GM23338 (cell line): Measurements from ENCODE around the gene HS6ST3. TPM values are rescaled to one million over a fixed set of nuclear protein-coding genes. Genes with fewer than 3 reads are reported as not detected.

Source experiments
- ATAC-seq: fragments of 200-7000 bp; cut with Tn5 transposase; 3 replicates; pipeline ENCODE4 v1.9.1; 2020
- DNase-seq: peaks from one replicate; pipeline ENCODE4 v3.0.0-alpha.2; 2015; ENCODE audit warnings: low spot score
- H2AFZ ChIP-seq: fragments of 200-600 bp; sonication (generic); 2 replicates; pipeline ENCODE4 v1.8.0; 2016; ENCODE audit warnings: antibody characterized with exemption, mild to moderate bottlenecking, moderate library complexity
- H3F3A ChIP-seq: fragments of 200-600 bp; sonication (generic); replicated peaks from 2 replicates; pipeline ENCODE4 v1.8.0; 2017; ENCODE audit warnings: antibody characterized with exemption, mixed run types, low read depth
- H3K27ac ChIP-seq: fragments of 200-600 bp; sonication (generic); 2 replicates; pipeline ENCODE4 v1.6.1; 2016; ENCODE audit warnings: low read depth
- H3K27me3 ChIP-seq: fragments of 200-600 bp; sonication (generic); 2 replicates; pipeline ENCODE4 v1.8.0; 2016; ENCODE audit warnings: mild to moderate bottlenecking, mixed run types, moderate library complexity; ENCODE audit not compliant: insufficient read depth
- H3K36me3 ChIP-seq: fragments of 200-600 bp; sonication (generic); 2 replicates; pipeline ENCODE4 v1.8.0; 2016; ENCODE audit warnings: mild to moderate bottlenecking; ENCODE audit not compliant: insufficient read depth
- H3K4me1 ChIP-seq: fragments of 200-600 bp; sonication (generic); 2 replicates; pipeline ENCODE4 v1.8.0; 2016; ENCODE audit warnings: mild to moderate bottlenecking, moderate library complexity; ENCODE audit not compliant: insufficient read depth
- H3K4me2 ChIP-seq: fragments of 200-600 bp; sonication (generic); 2 replicates; pipeline ENCODE4 v1.7.1; 2017; ENCODE audit warnings: mixed run types
- H3K4me3 ChIP-seq: fragments of 200-600 bp; sonication (generic); 2 replicates; pipeline ENCODE4 v1.6.1; 2016; ENCODE audit warnings: mixed run types
- H3K79me2 ChIP-seq: fragments of 200-600 bp; sonication (generic); replicated peaks from 2 replicates; pipeline ENCODE4 v1.8.0; 2017; ENCODE audit warnings: mild to moderate bottlenecking; ENCODE audit not compliant: insufficient read depth
- H3K9me2 ChIP-seq: fragments of 200-600 bp; sonication (generic); 2 replicates; pipeline ENCODE4 v1.8.0; 2017; ENCODE audit not compliant: insufficient read depth
- H4K20me1 ChIP-seq: fragments of 200-600 bp; sonication (generic); replicated peaks from 2 replicates; pipeline ENCODE4 v1.8.0; 2017; ENCODE audit warnings: mild to moderate bottlenecking; ENCODE audit not compliant: insufficient read depth
- H3K27ac Mint-ChIP-seq: 2 replicates; pipeline ENCODE4 v1.8.0; 2020; ENCODE audit warnings: inconsistent platforms, mild to moderate bottlenecking, moderate library complexity, mixed read lengths
- H3K27me3 Mint-ChIP-seq: 3 replicates; pipeline ENCODE4 v1.8.0; 2022; ENCODE audit warnings: low read depth, mild to moderate bottlenecking, moderate library complexity, mixed read lengths, inconsistent platforms; ENCODE audit not compliant: insufficient read depth, poor library complexity
- H3K36me3 Mint-ChIP-seq: 3 replicates; pipeline ENCODE4 v1.8.0; 2021; ENCODE audit warnings: low read depth, mild to moderate bottlenecking, inconsistent platforms, moderate library complexity, mixed read lengths
- H3K4me1 Mint-ChIP-seq: 3 replicates; pipeline ENCODE4 v1.8.0; 2020; ENCODE audit warnings: mild to moderate bottlenecking, inconsistent platforms, mixed read lengths
- H3K4me3 Mint-ChIP-seq: 3 replicates; pipeline ENCODE4 v1.8.0; 2021; ENCODE audit warnings: moderate library complexity, mild to moderate bottlenecking, inconsistent platforms, mixed read lengths
- H3K9me3 Mint-ChIP-seq: 3 replicates; pipeline ENCODE4 v1.8.0; 2020; ENCODE audit warnings: moderate library complexity, mild to moderate bottlenecking, inconsistent platforms, mixed read lengths
- CREB1 ChIP-seq: fragments of 250-450 bp; sonication (Bioruptor Pico); IDR thresholded peaks from 2 replicates; pipeline ENCODE4 v1.5.0; 2020; ENCODE audit warnings: low read depth, mild to moderate bottlenecking, moderate library complexity
- CTCF ChIP-seq, 2 experiments: fragments of 200-600 bp in 1 of 2; sonication (generic) in 1 of 2; conservative IDR thresholded peaks; 2 replicates each; pipeline versions ENCODE4 v1.5.1 to v1.6.1; 2016 to 2017; ENCODE audit warnings: antibody characterized with exemption in 2 of 2, low read depth in 2 of 2, mild to moderate bottlenecking in 2 of 2, moderate library complexity in 1 of 2
- EZH2 ChIP-seq: fragments of 200-600 bp; sonication (generic); IDR thresholded peaks from one replicate; pipeline ENCODE4 v1.8.0; 2017; ENCODE audit warnings: antibody characterized with exemption, mild to moderate bottlenecking, low read depth; ENCODE audit not compliant: unreplicated experiment
- EZH2phosphoT487 ChIP-seq: fragments of 200-600 bp; sonication (generic); IDR thresholded peaks from one replicate; pipeline ENCODE4 v1.8.1; 2018; ENCODE audit warnings: antibody characterized with exemption; ENCODE audit not compliant: unreplicated experiment
- JUNB ChIP-seq: IDR thresholded peaks from one replicate; pipeline ENCODE4 v1.6.1; 2016; ENCODE audit warnings: antibody characterized with exemption; ENCODE audit not compliant: unreplicated experiment
- NANOG ChIP-seq: IDR thresholded peaks from 2 replicates; pipeline ENCODE4 v1.6.1; 2016; ENCODE audit warnings: antibody characterized with exemption, borderline replicate concordance
- POLR2AphosphoS5 ChIP-seq: IDR thresholded peaks from 2 replicates; pipeline ENCODE4 v1.6.1; 2016; ENCODE audit warnings: antibody characterized with exemption, low read depth
- STAT1 ChIP-seq: IDR thresholded peaks from one replicate; pipeline ENCODE4 v1.6.1; 2016; ENCODE audit warnings: antibody characterized with exemption; ENCODE audit not compliant: unreplicated experiment
- ZNF114 ChIP-seq: fragments of 250-450 bp; sonication (Bioruptor Pico); IDR thresholded peaks from 2 replicates; pipeline ENCODE4 v1.5.0; 2020; ENCODE audit warnings: mild to moderate bottlenecking, moderate library complexity
- ZNF331 ChIP-seq: fragments of 250-450 bp; sonication (Bioruptor Pico); IDR thresholded peaks from 2 replicates; pipeline ENCODE4 v1.5.0; 2020; ENCODE audit warnings: low read depth, mild to moderate bottlenecking, moderate library complexity
- ZNF462 ChIP-seq: fragments of 250-450 bp; sonication (Bioruptor Pico); IDR thresholded peaks from 2 replicates; pipeline ENCODE4 v1.5.0; 2020; ENCODE audit warnings: mild to moderate bottlenecking, moderate library complexity
- polyA plus RNA-seq: library from polyadenylated mRNA; unstranded; fragments of >200 nt; fragmentation: Nextera tagmentation; extraction: Ambion mirVana; gene quantifications from 2 replicates; pipeline ENCODE4 v1.2.1, GENCODE V29; 2016
- total RNA-seq: library from RNA; depleted of rRNA; stranded (reverse); fragments of >200 nt; shearing (Covaris generic); gene quantifications from 2 replicates; pipeline ENCODE4 v1.2.3, GENCODE V29; 2014
- TF ChIP-seq, protein P1 (sequence below): IDR thresholded peaks from 2 replicates; pipeline ENCODE4 v1.6.1; 2016; ENCODE audit warnings: antibody characterized with exemption

The HS6ST3 gene
- total and polyA plus RNA-seq, 2 experiments from 2014 or later = 0.52 to 0.80 TPM

DNA sequence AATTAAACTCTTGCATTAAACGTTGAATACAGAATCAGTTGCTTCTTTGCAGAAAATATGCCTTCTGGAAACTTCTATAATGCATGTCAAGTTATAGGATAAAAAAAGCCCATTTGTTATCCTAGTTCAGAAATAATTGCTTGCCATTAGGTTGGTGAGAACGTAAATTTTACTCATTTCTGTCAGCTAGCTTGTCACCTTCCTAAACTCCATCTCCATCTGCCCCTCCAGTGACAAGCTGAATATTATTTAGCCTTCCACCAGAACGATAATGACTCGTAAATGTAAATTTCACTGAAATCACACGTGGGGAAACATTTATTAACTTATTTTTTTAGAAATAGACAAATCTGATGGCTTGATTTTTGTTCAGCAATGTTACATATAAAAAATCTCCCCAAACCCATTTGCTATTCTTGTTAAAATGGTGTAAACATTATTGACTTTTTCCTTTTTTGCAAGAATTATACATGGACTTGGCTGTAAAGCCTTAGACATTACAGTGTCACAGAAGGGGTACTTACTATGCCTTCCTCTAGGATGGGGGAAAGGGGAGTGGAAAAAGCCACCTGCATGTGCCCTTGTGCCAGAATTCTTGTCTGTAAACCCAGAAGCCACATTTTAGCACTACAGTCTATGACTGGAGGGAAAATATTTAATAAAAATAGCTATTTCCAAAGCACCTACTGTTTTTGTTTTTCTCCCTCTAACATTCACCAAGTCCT lies 577.5 kb downstream of the HS6ST3 start (continued):
- TF ChIP-seq, protein P1, sequence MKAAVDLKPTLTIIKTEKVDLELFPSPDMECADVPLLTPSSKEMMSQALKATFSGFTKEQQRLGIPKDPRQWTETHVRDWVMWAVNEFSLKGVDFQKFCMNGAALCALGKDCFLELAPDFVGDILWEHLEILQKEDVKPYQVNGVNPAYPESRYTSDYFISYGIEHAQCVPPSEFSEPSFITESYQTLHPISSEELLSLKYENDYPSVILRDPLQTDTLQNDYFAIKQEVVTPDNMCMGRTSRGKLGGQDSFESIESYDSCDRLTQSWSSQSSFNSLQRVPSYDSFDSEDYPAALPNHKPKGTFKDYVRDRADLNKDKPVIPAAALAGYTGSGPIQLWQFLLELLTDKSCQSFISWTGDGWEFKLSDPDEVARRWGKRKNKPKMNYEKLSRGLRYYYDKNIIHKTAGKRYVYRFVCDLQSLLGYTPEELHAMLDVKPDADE = no peak
- TF ChIP-seq CTCF (conservative IDR thresholded peaks at IDR 0.05; ENCODE audit: low read depth in 2 of 2) (no peak), ZNF331 (CRISPR knock-in tag) (no peak)

DNA sequence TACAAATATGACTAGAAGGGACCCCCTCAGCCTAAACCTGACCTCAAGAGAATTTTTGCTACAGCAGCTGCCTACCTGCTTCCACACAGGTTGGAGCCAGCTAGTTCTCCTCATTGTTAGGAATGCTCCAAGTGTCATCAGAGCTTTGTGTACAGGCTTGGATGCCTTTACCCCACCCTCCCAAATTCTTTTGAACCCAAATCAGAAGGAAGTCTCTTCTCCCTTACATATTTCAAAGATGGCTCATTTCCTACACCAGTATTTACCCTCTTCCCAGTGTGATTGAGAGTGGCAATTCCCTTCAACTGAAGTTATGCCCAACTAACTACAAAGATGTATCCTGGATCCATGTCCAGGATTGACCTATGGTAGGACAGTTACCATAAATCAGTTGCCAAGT lies 581.2 kb downstream of the HS6ST3 start:
- no peak overlapping the region for H3K27ac Mint-ChIP-seq
- DNase-seq (no peak), ATAC-seq (no peak)
- Histone ChIP-seq H3K4me3 (no peak overlapping the region), H3K79me2 (no peaks in the 10 kb centered on the region), H3K4me2 (no peak overlapping the region), H3K4me1 (no peaks in the 10 kb centered on the region), H3K27ac (no peak overlapping the region), H4K20me1 (no peaks in the 10 kb centered on the region; the same call in 1 of the 2 replicates), H2AFZ (no peak overlapping the region), H3F3A (no peaks in the 10 kb centered on the region), H3K36me3 (no peaks in the 10 kb centered on the region), H3K9me2 (no peaks in the 10 kb centered on the region; the same call in 1 of the 2 replicates), H3K27me3 (no peaks in the 10 kb centered on the region)
- no peaks in the 10 kb centered on the region for H3K27me3 Mint-ChIP-seq
- H3K9me3 Mint-ChIP-seq = no peaks in the 10 kb centered on the region
- H3K4me3 Mint-ChIP-seq = no peak overlapping the region
- H3K4me1 Mint-ChIP-seq = no peaks in the 10 kb centered on the region
- no peaks in the 10 kb centered on the region for H3K36me3 Mint-ChIP-seq
- TF ChIP-seq STAT1 = no peak
- TF ChIP-seq ZNF114 (CRISPR knock-in tag) = no peak
- TF ChIP-seq EZH2 = no peak
- TF ChIP-seq NANOG = no peak
- TF ChIP-seq CTCF (conservative IDR thresholded peaks at IDR 0.05; ENCODE audit: low read depth in 2 of 2) = no peak
- no peak for TF ChIP-seq POLR2AphosphoS5
- no peak for TF ChIP-seq JUNB
- TF ChIP-seq, protein P1 = no peak
- no peak for TF ChIP-seq EZH2phosphoT487
- no peak for TF ChIP-seq CREB1 (CRISPR knock-in tag)
- TF ChIP-seq ZNF462 = no peak
